Endothelial cell of umbilical vein (primary cell): ENCODE data around the gene SRP68. TPM values are rescaled to one million over a fixed set of nuclear protein-coding genes. Genes with fewer than 3 reads are reported as not detected.
"Not testable (repeated sequence)": the region's sequence is repeated elsewhere in the genome, so short reads cannot be mapped to it uniquely, and the experiment has no call there.

Experiments used
- BruUV-seq: library from RNA; stranded (reverse); fragments of 400-500 nt; replicated peaks from 2 replicates; lab custom pipeline; 2021; lab: Mats Ljungman, UMichigan
- CTCF ChIA-PET: fragments of 300-600, 350-600 bp; sonication (Branson Sonifier 250); formaldehyde crosslinking; loops from one replicate; lab custom pipeline; 2021; ENCODE audit warnings: antibody characterized with exemption, inconsistent platforms; lab: Charles Lee
- POLR2A ChIA-PET: fragments of 300-600, 350-600 bp; sonication (Branson Sonifier 250); formaldehyde crosslinking; loops from one replicate; lab custom pipeline; 2021; ENCODE audit warnings: antibody characterized with exemption, inconsistent platforms; lab: Charles Lee
- DNase-seq: peaks from one replicate; pipeline ENCODE4 v3.0.0-alpha.2; 2011; ENCODE audit warnings: low read depth, low spot score
- FAIRE-seq: peaks from 2 replicates; lab custom pipeline; 2011; peaks lifted over from hg19 to GRCh38; lab: Jason Lieb, UNC
- H2AFZ ChIP-seq: 2 replicates; pipeline ENCODE4 v1.6.0; 2012; ENCODE audit warnings: low read depth, low read length, control low read depth, inconsistent platforms
- H3K27ac ChIP-seq: 2 replicates; pipeline ENCODE4 v1.5.1; 2011; ENCODE audit warnings: low read depth, mild to moderate bottlenecking, control low read depth, low read length, moderate library complexity; ENCODE audit not compliant: insufficient read depth
- H3K27me3 ChIP-seq, 2 experiments: 2 replicates each; pipeline versions ENCODE4 v1.6.0 to v1.6.1; 2011; ENCODE audit warnings: low read length in 2 of 2, mixed read lengths in 1 of 2; ENCODE audit not compliant: control insufficient read depth in 2 of 2, insufficient read depth in 2 of 2
- H3K36me3 ChIP-seq, 2 experiments: 2 replicates in 1 of 2; 3 replicates in 1 of 2; pipeline ENCODE4 v1.5.1; 2011; ENCODE audit warnings: low read length in 2 of 2, mild to moderate bottlenecking in 1 of 2, moderate library complexity in 1 of 2; ENCODE audit not compliant: control insufficient read depth in 2 of 2, insufficient read depth in 2 of 2; ENCODE audit errors: extremely low read depth in 1 of 2
- H3K4me1 ChIP-seq: 3 replicates; pipeline ENCODE4 v1.5.1; 2011; ENCODE audit warnings: mild to moderate bottlenecking, low read length; ENCODE audit not compliant: control insufficient read depth, insufficient read depth; ENCODE audit errors: extremely low read depth
- H3K4me2 ChIP-seq: 2 replicates; pipeline ENCODE4 v1.6.1; 2011; ENCODE audit warnings: low read length, control low read depth, mixed read lengths; ENCODE audit not compliant: insufficient read depth
- H3K4me3 ChIP-seq, 3 experiments: fragments of 200-600 bp in 1 of 3; sonication (generic), shearing (Covaris generic) in 1 of 3; replicated peaks in 1 of 3; 2 replicates each; pipeline ENCODE4 v1.5.1; 2011 to 2016; ENCODE audit warnings: control low read depth in 3 of 3, low read length in 3 of 3, mild to moderate bottlenecking in 2 of 3, inconsistent platforms in 1 of 3, low read depth in 1 of 3, moderate library complexity in 1 of 3; ENCODE audit not compliant: insufficient read depth in 1 of 3
- H3K79me2 ChIP-seq: 2 replicates; pipeline ENCODE4 v1.6.0; 2012; ENCODE audit warnings: low read length, inconsistent platforms; ENCODE audit not compliant: control insufficient read depth, insufficient read depth
- H3K9ac ChIP-seq: replicated peaks from 2 replicates; pipeline ENCODE3; 2011; ENCODE audit warnings: low read length, control low read depth; ENCODE audit not compliant: insufficient read depth; ENCODE audit errors: extremely low read depth
- H3K9me1 ChIP-seq: replicated peaks from 3 replicates; pipeline ENCODE4 v1.6.0; 2011; ENCODE audit warnings: mild to moderate bottlenecking, low read length; ENCODE audit not compliant: control insufficient read depth, insufficient read depth; ENCODE audit errors: extremely low read depth
- H3K9me3 ChIP-seq: replicated peaks from 2 replicates; pipeline ENCODE4 v1.5.1; 2012; ENCODE audit warnings: low read length, inconsistent platforms; ENCODE audit not compliant: control insufficient read depth, insufficient read depth
- H4K20me1 ChIP-seq: replicated peaks from 2 replicates; pipeline ENCODE3; 2011; ENCODE audit warnings: mild to moderate bottlenecking, low read length; ENCODE audit not compliant: control insufficient read depth, insufficient read depth; ENCODE audit errors: extremely low read depth
- CTCF ChIP-seq, 2 donors: IDR thresholded peaks; 1 replicate in 1 of 2; 2 replicates in 1 of 2; pipeline ENCODE4 v1.5.1; 2011; ENCODE audit warnings: low read length in 2 of 2, mild to moderate bottlenecking in 2 of 2, moderate library complexity in 2 of 2, control low read depth in 1 of 2, inconsistent platforms in 1 of 2, low read depth in 1 of 2; ENCODE audit not compliant: insufficient read depth in 1 of 2; ENCODE audit errors: extremely low read depth in 1 of 2
- FOS ChIP-seq: IDR thresholded peaks from 2 replicates; pipeline ENCODE4 v1.6.1; 2011; ENCODE audit warnings: mild to moderate bottlenecking, low read length, moderate library complexity, borderline replicate concordance; ENCODE audit not compliant: insufficient read depth
- MAX ChIP-seq: IDR thresholded peaks from 2 replicates; pipeline ENCODE4 v1.6.1; 2011; ENCODE audit not compliant: insufficient read depth, insufficient read length
- MYC ChIP-seq: IDR thresholded peaks from one replicate; pipeline ENCODE4 v1.6.1; 2011; ENCODE audit warnings: mild to moderate bottlenecking, low read depth, low read length
- POLR2A ChIP-seq: IDR thresholded peaks from 2 replicates; pipeline ENCODE4 v1.6.1; 2012; ENCODE audit warnings: low read depth, mild to moderate bottlenecking, control low read depth, low read length
- POLR2AphosphoS5 ChIP-seq: IDR thresholded peaks from 2 replicates; pipeline ENCODE4 v1.6.1; 2012; ENCODE audit warnings: low read depth, mild to moderate bottlenecking, control low read depth, low read length, moderate library complexity; ENCODE audit not compliant: insufficient read depth
- dilution Hi-C: fragments of 300-500 bp; cut with MboI; formaldehyde crosslinking; loops from one replicate; pipeline ENCODE4 v1.15.0; 2019; ENCODE audit warnings: low sequenced_read_pairs; ENCODE audit not compliant: extremely low pct_ligation_motif_present
- intact Hi-C: fragments of 100-400 bp; cut with micrococcal nuclease; formaldehyde crosslinking; loops from one replicate; pipeline ENCODE4 v1.10.0; 2022
- polyA plus RNA-seq, 4 experiments: library from polyadenylated mRNA; depleted of rRNA in 3 of 4; stranded (reverse) in 3 of 4; unstranded in 1 of 4; fragments of >200 nt; gene quantifications; 2 replicates each; pipeline versions ENCODE4 v1.2.1 to v1.2.3, GENCODE V29; 2011 to 2012; ENCODE audit warnings: missing spikeins in 1 of 4
- total RNA-seq: library from RNA; stranded (reverse); gene quantifications from 2 replicates; pipeline ENCODE4 v1.2.3, GENCODE V29; 2021

SRP68 gene
- total and polyA plus RNA-seq, 2 donors (not counting 3 experiments of a cell fraction or from before 2014, with no cell fraction given), result 64.6 to 81.7 TPM

GRCh38 chr17:76078860-76079534 is 6.7 kb upstream of the SRP68 start, which contains the start of gene ZACN:
Gene ZACN (plus strand): TSS chr17:76079182. CDS start chr17:76079265, 83 bp downstream.
- no peak within 1 kb of the TSS for H3K4me3 ChIP-seq
- H3K9me3 ChIP-seq, result no peaks in the 10 kb centered on the region
- H3K79me2 ChIP-seq, result no peaks in the 10 kb centered on the region
- no peak for FAIRE-seq
- H3K9ac ChIP-seq, result no peak within 1 kb of the TSS
- intact Hi-C loops (loop anchor here (5.0 kb wide), 1 partner anchor 67 kb away; no protein-coding TSS in a partner anchor), dilution Hi-C loops (no loop called here)
- no TSS peak for BruUV-seq
- peaks cover 63 to 66% of the 10 kb centered on the region in 2 experiments for H3K27me3 ChIP-seq
- DNase-seq, result no peak
- ChIA-PET CTCF (interaction anchor here (1.6 kb wide), 1 partner anchor 65 kb away, joined by 4 read pairs; no protein-coding TSS in a partner anchor), POLR2A (no interaction called here)
- H3K36me3 ChIP-seq, result peaks cover 0 to 16% of the 10 kb centered on the region in 2 experiments
- H3K4me1 ChIP-seq, result no peaks in the 10 kb centered on the region
- TF ChIP-seq MYC (no peak), FOS (no peak), CTCF (IDR thresholded peaks at IDR 0.05; ENCODE audit: extremely low read depth in 1 of 2, insufficient read depth in 1 of 2, low read depth in 1 of 2, low read length in 2 of 2) (no peak), MAX (no peak), POLR2A (no peak), POLR2AphosphoS5 (no peak)
- no peak within 1 kb of the TSS for H3K4me2 ChIP-seq
- no peak within 1 kb of the TSS for H2AFZ ChIP-seq
- no peaks in the 10 kb centered on the region for H4K20me1 ChIP-seq
- no peak within 1 kb of the TSS for H3K27ac ChIP-seq
- H3K9me1 ChIP-seq, result no peaks in the 10 kb centered on the region

- H3K9me3 ChIP-seq, POLR2A ChIA-PET, H4K20me1 ChIP-seq, DNase-seq, H3K4me2 ChIP-seq, BruUV-seq, H3K4me3 ChIP-seq, H2AFZ ChIP-seq, H3K4me1 ChIP-seq, H3K79me2 ChIP-seq, dilution Hi-C loops, FAIRE-seq, H3K27ac ChIP-seq, H3K9ac ChIP-seq, H3K9me1 ChIP-seq: not testable (repeated sequence)
- CTCF ChIA-PET, result interaction anchor here (1.1 kb wide), 1 partner anchor 64 kb away, joined by 3 read pairs; no protein-coding TSS in a partner anchor
- Histone ChIP-seq H3K36me3 (peaks cover 0 to 11% of the 10 kb centered on the region in 2 experiments), H3K27me3 (peaks cover 67 to 72% of the 10 kb centered on the region in 2 experiments)
- intact Hi-C loops, result loop anchor here (5.0 kb wide), 1 partner anchor 66 kb away; no protein-coding TSS in a partner anchor
Observed at GRCh38 chr17:76078370-76078769, 6.1 kb upstream of the SRP68 start.
